ENCODE data around the gene ZNF784. TPM values are rescaled to one million over a fixed set of nuclear protein-coding genes. Genes with fewer than 3 reads are reported as not detected.

ZNF784 gene
- total and polyA plus RNA-seq, 9 of the 15 experiments (the other 6 are each of a cell fraction or from before 2014, with no cell fraction given): 0.14 to 6.1 (median 2.1) TPM

DNA sequence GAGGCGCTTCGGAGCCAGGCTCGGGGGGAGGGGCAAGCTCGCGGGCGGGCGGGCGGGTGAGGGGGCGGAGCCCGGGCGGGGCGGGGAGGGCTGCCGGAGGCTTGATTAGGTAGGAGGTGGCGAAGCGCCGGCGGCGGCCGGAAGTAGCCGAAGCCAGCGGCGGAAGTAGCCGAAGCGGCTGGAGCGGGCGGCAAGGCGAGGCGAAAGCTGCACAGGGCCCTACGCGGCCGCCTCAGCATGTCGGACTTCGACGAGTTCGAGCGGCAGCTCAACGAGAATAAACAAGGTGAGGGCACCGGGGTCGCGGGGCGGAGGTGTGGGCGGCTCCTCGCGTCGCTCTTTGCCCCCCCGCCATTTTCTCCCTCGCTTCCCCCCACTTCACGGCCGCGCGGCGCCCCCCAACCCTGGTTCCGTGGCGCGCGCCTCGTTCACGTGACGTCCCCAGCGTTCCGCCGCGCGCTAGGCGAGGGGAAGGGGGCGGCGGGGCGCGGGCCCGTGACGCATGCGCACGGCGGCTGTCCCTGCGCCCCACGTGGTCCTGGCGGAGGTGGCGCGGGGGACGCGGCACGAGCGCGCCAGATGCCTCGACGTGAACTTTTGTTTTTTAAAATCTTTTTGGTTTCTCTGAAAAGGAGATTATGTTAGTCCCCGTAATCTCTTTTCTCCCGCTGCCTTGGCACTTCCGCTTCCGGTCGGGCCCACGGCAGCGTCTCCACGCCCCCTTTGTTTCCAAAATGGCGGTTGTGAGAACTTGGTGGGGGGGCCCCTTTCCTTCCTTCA is 30.7 kb upstream of the ZNF784 start, which contains the start of gene U2AF2 (continued):
- TF ChIP-seq HDAC8 (tag; IDR thresholded peaks at IDR 0.05): peak; percentile 67; the same call in 1 of the 2 replicates
- no peak; the same call in 1 of the 2 replicates for TF ChIP-seq ZNF12 (CRISPR knock-in tag; IDR thresholded peaks at IDR 0.05)
- TF ChIP-seq, protein P1, sequence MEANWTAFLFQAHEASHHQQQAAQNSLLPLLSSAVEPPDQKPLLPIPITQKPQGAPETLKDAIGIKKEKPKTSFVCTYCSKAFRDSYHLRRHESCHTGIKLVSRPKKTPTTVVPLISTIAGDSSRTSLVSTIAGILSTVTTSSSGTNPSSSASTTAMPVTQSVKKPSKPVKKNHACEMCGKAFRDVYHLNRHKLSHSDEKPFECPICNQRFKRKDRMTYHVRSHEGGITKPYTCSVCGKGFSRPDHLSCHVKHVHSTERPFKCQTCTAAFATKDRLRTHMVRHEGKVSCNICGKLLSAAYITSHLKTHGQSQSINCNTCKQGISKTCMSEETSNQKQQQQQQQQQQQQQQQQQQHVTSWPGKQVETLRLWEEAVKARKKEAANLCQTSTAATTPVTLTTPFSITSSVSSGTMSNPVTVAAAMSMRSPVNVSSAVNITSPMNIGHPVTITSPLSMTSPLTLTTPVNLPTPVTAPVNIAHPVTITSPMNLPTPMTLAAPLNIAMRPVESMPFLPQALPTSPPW (CRISPR knock-in tag; IDR thresholded peaks at IDR 0.05): peak; percentile 86
- TF ChIP-seq JUND (IDR thresholded peaks at IDR 0.05; ENCODE audit: borderline replicate concordance, low read depth, low read length): no peak
- TF ChIP-seq JUND (tag; IDR thresholded peaks at IDR 0.05; ENCODE audit: borderline replicate concordance, low read depth, low read length): no peak
- TF ChIP-seq SAFB2 (IDR thresholded peaks at IDR 0.05; ENCODE audit: borderline replicate concordance, low read depth, low read length, severe bottlenecking): no peak
- TF ChIP-seq KLF6 (CRISPR knock-in tag; IDR thresholded peaks at IDR 0.05; ENCODE audit: borderline replicate concordance): no peak
- TF ChIP-seq, protein P2, sequence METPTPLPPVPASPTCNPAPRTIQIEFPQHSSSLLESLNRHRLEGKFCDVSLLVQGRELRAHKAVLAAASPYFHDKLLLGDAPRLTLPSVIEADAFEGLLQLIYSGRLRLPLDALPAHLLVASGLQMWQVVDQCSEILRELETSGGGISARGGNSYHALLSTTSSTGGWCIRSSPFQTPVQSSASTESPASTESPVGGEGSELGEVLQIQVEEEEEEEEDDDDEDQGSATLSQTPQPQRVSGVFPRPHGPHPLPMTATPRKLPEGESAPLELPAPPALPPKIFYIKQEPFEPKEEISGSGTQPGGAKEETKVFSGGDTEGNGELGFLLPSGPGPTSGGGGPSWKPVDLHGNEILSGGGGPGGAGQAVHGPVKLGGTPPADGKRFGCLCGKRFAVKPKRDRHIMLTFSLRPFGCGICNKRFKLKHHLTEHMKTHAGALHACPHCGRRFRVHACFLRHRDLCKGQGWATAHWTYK (CRISPR knock-in tag; IDR thresholded peaks at IDR 0.05): peak; percentile 82; the same call in 1 of the 2 replicates
- no peak for TF ChIP-seq MIER1 (IDR thresholded peaks at IDR 0.05; ENCODE audit: low read depth)
- no peak for TF ChIP-seq CBX2 (IDR thresholded peaks at IDR 0.05; ENCODE audit: insufficient read depth, low read length, poor library complexity, severe bottlenecking)
- TF ChIP-seq, protein P3, sequence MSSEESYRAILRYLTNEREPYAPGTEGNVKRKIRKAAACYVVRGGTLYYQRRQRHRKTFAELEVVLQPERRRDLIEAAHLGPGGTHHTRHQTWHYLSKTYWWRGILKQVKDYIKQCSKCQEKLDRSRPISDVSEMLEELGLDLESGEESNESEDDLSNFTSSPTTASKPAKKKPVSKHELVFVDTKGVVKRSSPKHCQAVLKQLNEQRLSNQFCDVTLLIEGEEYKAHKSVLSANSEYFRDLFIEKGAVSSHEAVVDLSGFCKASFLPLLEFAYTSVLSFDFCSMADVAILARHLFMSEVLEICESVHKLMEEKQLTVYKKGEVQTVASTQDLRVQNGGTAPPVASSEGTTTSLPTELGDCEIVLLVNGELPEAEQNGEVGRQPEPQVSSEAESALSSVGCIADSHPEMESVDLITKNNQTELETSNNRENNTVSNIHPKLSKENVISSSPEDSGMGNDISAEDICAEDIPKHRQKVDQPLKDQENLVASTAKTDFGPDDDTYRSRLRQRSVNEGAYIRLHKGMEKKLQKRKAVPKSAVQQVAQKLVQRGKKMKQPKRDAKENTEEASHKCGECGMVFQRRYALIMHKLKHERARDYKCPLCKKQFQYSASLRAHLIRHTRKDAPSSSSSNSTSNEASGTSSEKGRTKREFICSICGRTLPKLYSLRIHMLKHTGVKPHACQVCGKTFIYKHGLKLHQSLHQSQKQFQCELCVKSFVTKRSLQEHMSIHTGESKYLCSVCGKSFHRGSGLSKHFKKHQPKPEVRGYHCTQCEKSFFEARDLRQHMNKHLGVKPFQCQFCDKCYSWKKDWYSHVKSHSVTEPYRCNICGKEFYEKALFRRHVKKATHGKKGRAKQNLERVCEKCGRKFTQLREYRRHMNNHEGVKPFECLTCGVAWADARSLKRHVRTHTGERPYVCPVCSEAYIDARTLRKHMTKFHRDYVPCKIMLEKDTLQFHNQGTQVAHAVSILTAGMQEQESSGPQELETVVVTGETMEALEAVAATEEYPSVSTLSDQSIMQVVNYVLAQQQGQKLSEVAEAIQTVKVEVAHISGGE (CRISPR knock-in tag; IDR thresholded peaks at IDR 0.05): peak in 2 of 3 experiments; percentile 50 to 83; a peak in 1 of 6 replicates
- TF ChIP-seq, protein P4, sequence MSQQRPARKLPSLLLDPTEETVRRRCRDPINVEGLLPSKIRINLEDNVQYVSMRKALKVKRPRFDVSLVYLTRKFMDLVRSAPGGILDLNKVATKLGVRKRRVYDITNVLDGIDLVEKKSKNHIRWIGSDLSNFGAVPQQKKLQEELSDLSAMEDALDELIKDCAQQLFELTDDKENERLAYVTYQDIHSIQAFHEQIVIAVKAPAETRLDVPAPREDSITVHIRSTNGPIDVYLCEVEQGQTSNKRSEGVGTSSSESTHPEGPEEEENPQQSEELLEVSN (IDR thresholded peaks at IDR 0.05; ENCODE audit: borderline replicate concordance in 1 of 2, extremely low read depth in 1 of 2, insufficient read depth in 1 of 2, insufficient read length in 1 of 2, low read depth in 1 of 2, low read length in 1 of 2, poor library complexity in 1 of 2, severe bottlenecking in 1 of 2): peak; percentile 90 to 93
- TF ChIP-seq, protein P5, sequence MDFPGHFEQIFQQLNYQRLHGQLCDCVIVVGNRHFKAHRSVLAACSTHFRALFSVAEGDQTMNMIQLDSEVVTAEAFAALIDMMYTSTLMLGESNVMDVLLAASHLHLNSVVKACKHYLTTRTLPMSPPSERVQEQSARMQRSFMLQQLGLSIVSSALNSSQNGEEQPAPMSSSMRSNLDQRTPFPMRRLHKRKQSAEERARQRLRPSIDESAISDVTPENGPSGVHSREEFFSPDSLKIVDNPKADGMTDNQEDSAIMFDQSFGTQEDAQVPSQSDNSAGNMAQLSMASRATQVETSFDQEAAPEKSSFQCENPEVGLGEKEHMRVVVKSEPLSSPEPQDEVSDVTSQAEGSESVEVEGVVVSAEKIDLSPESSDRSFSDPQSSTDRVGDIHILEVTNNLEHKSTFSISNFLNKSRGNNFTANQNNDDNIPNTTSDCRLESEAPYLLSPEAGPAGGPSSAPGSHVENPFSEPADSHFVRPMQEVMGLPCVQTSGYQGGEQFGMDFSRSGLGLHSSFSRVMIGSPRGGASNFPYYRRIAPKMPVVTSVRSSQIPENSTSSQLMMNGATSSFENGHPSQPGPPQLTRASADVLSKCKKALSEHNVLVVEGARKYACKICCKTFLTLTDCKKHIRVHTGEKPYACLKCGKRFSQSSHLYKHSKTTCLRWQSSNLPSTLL (IDR thresholded peaks at IDR 0.05): no peak
- no peak for TF ChIP-seq ZNF77 (CRISPR knock-in tag; IDR thresholded peaks at IDR 0.05)
- no peak for TF ChIP-seq MAFF (IDR thresholded peaks at IDR 0.05; ENCODE audit: low read length)
- TF ChIP-seq BACH1 (tag; IDR thresholded peaks at IDR 0.05): no peak

Measured in K562 (cell line).